Glomerular visceral epithelial cell (primary cell): ENCODE data around the gene SLC4A3.

ENCODE experiments used
- DNase-seq: peaks from one replicate; pipeline ENCODE4 v3.0.0-alpha.2; 2016; ENCODE audit errors: extremely low spot score

Gene SLC4A3

DNA sequence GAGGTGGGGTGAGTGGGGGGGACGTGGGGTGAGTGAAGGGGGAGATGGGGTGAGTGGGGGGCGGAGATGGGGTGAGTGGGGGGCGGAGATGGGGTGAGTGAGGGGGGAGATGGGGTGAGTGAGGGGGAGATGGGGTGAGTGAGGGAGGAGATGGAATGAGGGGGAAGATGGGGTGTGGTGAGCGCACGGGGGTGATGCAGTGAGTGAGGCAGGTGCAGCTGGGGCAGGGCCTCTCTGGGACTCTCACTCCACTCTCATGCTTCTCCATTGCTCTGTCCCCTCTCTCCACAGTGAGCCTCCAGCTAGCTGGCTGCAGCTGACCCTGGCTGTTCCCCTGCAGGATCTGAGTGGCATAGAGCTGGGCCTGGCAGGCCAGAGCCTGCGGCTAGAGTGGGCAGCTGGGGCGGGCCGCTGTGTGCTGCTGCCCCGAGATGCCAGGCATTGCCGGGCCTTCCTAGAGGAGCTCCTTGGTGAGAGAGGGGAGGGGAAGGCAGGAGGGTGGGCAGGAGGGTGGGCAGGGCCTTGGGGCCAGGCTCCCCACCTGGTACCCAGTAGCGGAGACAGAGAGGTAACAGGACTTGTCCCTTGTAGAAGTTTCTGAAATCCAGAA, 13.9 kb upstream of the SLC4A3 start:
- DNase-seq, result no peak

- no peak for DNase-seq
Observed at GRCh38 chr2:219614076-219614860, 13.2 kb upstream of the SLC4A3 start.

DNA sequence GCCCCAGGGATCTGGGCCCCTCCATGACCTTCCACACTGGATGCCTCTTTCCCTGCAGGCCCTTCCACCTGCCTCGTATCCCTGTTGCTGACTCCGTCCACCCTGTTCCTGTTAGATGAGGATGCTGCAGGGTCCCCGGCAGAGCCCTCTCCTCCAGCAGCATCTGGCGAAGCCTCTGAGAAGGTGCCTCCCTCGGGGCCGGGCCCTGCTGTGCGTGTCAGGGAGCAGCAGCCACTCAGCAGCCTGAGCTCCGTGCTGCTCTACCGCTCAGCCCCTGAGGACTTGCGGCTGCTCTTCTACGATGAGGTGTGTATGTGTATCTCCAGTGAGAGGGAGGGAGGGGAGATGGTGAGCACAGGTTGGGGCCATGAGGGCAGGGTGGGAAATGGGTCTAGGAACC, 12.4 kb upstream of the SLC4A3 start:
- DNase-seq, result no peak

DNA sequence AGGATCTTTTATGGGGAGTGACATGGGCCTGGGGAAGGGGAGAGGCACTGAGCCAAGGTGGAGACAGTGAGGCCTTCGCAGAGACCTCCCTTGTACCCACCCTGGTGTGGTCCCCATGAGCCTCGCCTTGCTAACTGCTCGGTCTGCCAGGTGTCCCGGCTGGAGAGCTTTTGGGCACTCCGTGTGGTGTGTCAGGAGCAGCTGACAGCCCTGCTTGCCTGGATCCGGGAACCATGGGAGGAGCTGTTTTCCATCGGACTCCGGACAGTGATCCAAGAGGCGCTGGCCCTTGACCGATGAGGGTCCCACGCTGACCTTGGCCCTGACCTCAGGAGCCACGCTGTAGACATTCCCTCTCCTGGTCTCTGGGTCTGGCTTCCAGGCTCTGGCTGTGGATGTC, 11.5 kb upstream of the SLC4A3 start:
- DNase-seq, result no peak

DNA sequence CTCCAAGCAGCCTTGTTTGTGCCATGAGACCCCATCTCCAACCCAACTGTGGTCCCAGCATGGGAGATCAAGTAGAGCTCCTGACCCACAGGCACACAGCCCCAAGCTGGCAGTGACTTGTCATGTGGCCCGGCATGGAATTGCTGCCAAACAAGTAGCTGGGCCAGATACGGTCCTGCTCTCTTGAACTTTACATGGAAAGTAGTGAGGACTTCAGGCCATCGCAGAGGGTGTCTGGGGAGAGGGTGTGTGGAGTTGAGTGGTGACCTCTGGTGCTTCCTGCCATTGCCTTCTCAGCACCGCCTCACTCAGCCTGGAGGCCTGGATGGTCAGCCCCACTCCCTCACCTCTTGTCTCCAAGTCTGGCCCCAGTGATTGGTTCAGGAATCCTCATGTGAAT, 10.9 kb upstream of the SLC4A3 start:
- no peak for DNase-seq

- DNase-seq, result no peak
Observed at GRCh38 chr2:219618733-219619122, 8.7 kb upstream of the SLC4A3 start.

GRCh38 chr2:219619235-219619634, 8.2 kb upstream of the SLC4A3 start:
- no peak for DNase-seq

- no peak for DNase-seq
Observed at GRCh38 chr2:219620546-219620945, 6.9 kb upstream of the SLC4A3 start.

DNA sequence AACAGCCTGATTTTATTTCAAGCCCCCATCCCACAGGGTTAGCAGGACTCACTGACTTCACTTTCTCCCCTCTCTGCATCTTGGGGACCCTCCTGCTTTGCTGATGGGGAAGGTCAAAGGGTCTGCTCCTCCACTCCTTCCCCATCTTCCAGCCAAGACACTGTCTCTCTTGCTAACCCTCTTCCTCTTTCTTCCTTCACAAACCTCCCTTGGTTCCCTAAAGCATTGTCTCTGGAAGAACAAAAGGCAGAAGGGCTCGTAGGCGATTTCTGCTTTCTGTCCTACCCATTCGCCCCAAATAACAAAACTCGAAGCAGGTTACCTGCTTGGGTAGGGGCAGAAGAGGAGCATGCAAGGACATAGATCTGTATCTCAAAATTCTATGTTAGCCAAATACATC, 5.5 kb upstream of the SLC4A3 start:
- no peak for DNase-seq

DNA sequence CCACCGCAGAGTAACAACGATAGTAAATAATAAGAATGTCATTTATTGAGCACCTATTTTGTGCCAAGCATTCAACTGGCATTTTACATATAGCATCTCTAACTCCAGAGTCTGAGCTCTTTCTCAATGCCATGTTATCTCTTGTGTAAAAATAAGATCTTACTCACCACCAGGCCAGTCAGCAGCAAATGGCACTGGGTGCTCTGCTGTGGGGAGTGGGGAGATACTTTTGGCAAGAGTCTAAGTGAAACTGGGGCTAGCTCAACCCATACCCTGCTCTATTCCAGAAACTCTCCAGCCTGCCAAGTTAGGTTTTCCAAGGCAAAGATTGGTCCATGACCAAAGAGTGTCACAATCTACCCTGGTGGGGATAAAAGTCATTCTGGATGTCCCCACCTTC, 5.0 kb upstream of the SLC4A3 start:
- no peak for DNase-seq

- no peak for DNase-seq
Observed at GRCh38 chr2:219624565-219624964, 2.9 kb upstream of the SLC4A3 start.

DNA sequence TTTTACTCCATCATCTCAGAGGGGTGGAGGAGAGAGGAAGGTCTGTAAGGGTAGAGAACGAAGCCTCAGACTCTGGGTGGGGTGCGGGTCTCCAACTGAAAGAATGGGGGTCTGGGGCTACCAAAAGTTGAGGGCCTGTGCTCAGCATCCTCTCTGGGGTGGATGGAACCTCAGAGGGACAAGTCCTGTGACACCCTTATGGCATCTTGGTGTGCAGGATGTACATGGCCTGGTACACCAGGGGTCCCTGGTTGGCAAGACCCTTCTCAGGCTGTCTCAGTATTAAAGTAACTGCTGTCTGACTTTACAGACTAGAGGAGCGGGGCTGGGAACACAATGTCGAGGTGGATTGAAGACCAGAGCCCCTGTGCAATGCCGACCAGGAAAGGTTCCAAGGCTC, 2.3 kb upstream of the SLC4A3 start:
- no peak for DNase-seq

DNA sequence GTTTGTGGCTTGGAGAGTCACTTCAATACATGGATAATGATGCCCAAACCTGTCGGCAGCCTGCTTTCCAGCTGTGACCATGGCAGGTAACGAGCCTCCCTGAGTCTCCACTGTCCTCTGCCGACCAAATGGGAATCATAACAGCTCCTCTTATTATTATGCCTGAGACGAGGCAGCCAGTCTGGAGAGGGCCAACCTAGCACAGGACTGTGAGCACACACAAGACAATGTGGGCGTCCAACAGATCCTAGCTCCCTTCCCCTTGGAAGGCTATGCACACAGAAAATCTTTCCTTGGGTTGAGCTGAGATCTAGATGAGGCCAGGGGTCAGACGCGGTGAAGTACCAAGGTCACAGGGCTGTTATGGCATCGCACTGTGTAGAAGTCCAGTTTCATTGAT, 890 bp upstream of the SLC4A3 start:
- DNase-seq, result no peak

- DNase-seq, result no peak
Observed at GRCh38 chr2:219628235-219628985, 980 bp downstream of the SLC4A3 start.

GRCh38 chr2:219628986-219629901, 1.8 kb downstream of the SLC4A3 start:
- no peak for DNase-seq

- no peak for DNase-seq
Observed at GRCh38 chr2:219629976-219630695, 2.7 kb downstream of the SLC4A3 start.

DNA sequence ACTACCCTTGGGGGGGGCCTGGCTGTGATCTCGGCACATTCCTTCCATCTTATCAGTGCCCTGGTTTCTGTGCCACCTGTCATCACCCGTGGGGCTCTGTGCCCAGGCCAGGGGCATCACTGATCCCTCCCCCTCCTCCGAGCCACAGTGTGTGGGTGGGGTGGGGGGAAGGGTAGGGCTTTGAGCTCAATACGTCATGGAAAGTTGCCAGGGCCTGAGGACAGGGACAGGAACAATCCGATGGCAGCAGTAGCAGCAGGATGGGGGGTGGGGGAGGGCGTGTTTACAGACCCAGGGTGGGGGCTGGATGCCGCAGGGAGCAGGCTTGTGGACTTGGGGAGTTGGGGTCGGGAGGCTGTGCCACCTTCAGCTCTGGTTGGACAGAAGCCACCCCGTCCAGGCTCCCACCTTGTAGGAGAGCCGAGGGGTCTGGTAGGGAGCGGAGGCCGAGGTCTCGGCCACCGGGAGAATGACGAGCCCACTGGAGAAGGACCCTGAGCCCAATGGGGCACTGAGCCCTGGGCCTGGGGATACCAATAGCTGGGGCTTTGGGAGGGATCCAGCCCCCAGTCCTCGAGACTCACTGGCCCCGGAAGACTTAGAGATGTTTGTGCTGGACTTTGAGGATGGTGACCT, 3.5 kb downstream of the SLC4A3 start:
- DNase-seq, result no peak

- no peak for DNase-seq
Observed at GRCh38 chr2:219631406-219631891, 4.0 kb downstream of the SLC4A3 start.

DNA sequence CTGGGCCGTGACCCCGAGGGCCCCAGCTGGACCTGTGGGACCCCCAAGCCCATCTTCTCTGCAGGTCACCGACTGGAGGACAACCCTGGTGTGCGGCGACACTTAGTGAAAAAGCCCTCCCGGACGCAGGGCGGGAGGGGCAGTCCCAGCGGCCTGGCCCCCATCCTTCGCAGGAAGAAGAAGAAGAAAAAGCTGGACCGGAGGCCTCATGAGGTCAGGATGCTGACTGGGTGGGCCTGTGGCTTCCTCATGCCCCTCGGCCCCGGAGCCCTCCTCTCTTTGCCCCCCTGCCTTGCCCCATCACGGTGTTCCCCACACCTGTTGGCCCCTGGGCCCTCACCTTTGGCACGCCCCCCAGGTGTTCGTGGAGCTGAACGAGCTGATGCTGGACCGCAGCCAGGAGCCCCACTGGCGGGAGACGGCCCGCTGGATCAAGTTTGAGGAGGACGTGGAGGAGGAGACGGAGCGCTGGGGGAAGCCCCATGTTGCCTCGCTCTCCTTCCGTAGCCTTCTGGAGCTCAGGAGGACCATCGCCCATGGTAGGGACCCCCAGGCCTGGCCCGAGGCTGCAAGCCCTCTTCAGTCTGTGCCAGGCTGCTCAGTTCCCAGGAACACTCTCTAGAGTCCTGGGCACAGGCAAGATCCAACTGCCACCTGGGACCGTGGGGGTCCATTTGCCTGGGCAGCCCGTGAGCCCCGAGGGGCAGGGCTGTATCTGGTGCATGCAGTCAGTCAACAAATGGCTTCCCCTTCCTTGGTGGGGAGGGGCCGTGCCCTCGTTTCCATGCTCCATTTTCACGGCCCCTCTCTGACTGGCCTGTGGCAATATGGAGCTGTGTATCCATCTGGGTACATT, 4.7 kb downstream of the SLC4A3 start:
- no peak for DNase-seq

DNA sequence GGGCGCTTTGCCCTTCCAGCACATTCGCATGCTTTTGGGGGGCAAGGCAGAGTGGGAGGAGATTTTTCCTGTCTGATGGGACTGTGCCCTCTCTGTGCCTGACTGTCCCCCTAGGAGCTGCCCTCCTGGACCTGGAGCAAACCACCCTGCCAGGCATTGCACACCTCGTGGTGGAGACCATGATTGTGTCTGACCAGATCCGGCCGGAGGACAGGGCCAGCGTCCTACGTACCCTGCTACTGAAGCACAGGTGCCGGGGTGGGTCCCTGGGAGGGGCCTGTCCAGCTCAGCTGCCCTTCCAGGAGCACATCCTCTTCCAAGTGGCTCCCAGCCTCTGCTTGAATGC, 5.3 kb downstream of the SLC4A3 start:
- no peak for DNase-seq
